MG63 (cell line): ENCODE results near the gene MLKL. TPM values are rescaled to one million over a fixed set of nuclear protein-coding genes. Genes with fewer than 3 reads are reported as not detected.

Source experiments
- DNase-seq: peaks from one replicate; pipeline ENCODE4 v3.0.0-alpha.2; 2020
- H3K27me3 ChIP-seq: fragments of 250-450 bp; sonication (Bioruptor Pico); 2 replicates; pipeline ENCODE4 v1.5.1; 2020; ENCODE audit warnings: mild to moderate bottlenecking, moderate library complexity
- H3K36me3 ChIP-seq: fragments of 250-450 bp; sonication (Bioruptor Pico); 2 replicates; pipeline ENCODE4 v1.5.1; 2020; ENCODE audit warnings: mild to moderate bottlenecking, moderate library complexity
- H3K4me3 ChIP-seq: fragments of 250-450 bp; sonication (Bioruptor Pico); 2 replicates; pipeline ENCODE4 v1.5.1; 2020; ENCODE audit warnings: mild to moderate bottlenecking, moderate library complexity
- H3K9me3 ChIP-seq: fragments of 250-450 bp; sonication (Bioruptor Pico); 2 replicates; pipeline ENCODE4 v1.5.1; 2020; ENCODE audit warnings: mild to moderate bottlenecking, moderate library complexity
- total RNA-seq: library from RNA; depleted of rRNA; stranded (reverse); fragments of >200 nt; shearing (Covaris generic); gene quantifications from 2 replicates; pipeline ENCODE4 v1.2.3, GENCODE V29; 2014; ENCODE audit warnings: low replicate concordance; rRNA removed

Gene MLKL
- 2.8 and 8.3 TPM in 2 replicates for total RNA-seq

DNA sequence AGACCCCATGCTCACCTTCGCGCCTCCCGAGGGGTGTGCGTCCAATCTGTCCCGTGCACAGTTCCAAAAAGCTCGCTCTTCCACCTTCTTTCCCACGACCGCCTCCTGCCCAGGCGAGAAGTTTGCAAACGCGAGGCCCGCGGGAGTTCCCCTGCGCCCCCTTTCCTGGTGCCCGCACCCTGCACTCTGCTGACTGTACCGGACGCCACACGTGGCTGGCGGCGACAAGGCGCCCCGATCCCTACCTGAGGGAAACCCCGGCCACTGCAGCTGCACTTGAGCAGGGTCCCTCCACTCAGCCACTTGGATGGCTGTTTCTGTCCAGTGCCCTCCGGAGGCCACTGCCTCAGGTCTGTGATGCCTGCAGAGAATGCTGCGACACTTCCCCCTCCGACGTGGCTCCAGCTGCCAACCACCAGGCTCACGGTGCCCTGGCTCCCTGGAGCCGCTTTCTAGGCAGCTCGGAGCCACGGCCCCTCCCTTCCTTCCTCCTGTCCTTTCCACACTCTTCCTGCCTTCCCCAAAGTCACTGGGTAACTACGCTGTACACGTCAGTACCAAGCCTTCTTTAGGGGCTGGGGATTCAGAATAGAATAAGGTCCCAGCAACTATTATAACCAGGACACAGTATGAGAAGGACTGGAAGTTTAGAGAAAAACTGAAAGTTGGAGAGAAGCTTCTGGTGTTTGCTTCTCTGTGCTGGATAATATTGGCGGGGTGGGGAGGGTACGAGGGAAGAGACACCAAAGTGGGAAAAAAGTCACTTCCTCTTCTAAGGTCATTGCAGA lies at the start of gene MLKL:
TSS of gene MLKL (minus strand) at position 425 of the 788 bp plus-strand sequence. CDS start 5,105 bp downstream, outside the sequence.
- peaks cover 2% of the 10 kb centered on the region; the same call in 1 of the 2 replicates for H3K36me3 ChIP-seq
- DNase-seq = peak; percentile 58
- peak within 1 kb of the TSS; percentile 65 for H3K4me3 ChIP-seq
- H3K9me3 ChIP-seq = no peaks in the 10 kb centered on the region
- H3K27me3 ChIP-seq = no peaks in the 10 kb centered on the region

GRCh38 chr16:74749291-74750055 lies 48.8 kb upstream of the MLKL start:
- Histone ChIP-seq H3K27me3 (no peaks in the 10 kb centered on the region), H3K9me3 (no peaks in the 10 kb centered on the region), H3K36me3 (no peaks in the 10 kb centered on the region), H3K4me3 (no peak overlapping the region)
- DNase-seq = peak; percentile 57

GRCh38 chr16:74748616-74749026 lies 48.0 kb upstream of the MLKL start:
- DNase-seq = no peak
- H3K27me3 ChIP-seq = no peaks in the 10 kb centered on the region
- no peaks in the 10 kb centered on the region for H3K36me3 ChIP-seq
- H3K4me3 ChIP-seq = no peak overlapping the region
- H3K9me3 ChIP-seq = no peaks in the 10 kb centered on the region

GRCh38 chr16:74747716-74748615 lies 47.3 kb upstream of the MLKL start:
- no peaks in the 10 kb centered on the region for H3K27me3 ChIP-seq
- no peak for DNase-seq
- no peaks in the 10 kb centered on the region for H3K9me3 ChIP-seq
- H3K4me3 ChIP-seq = no peak overlapping the region
- no peaks in the 10 kb centered on the region for H3K36me3 ChIP-seq

DNA sequence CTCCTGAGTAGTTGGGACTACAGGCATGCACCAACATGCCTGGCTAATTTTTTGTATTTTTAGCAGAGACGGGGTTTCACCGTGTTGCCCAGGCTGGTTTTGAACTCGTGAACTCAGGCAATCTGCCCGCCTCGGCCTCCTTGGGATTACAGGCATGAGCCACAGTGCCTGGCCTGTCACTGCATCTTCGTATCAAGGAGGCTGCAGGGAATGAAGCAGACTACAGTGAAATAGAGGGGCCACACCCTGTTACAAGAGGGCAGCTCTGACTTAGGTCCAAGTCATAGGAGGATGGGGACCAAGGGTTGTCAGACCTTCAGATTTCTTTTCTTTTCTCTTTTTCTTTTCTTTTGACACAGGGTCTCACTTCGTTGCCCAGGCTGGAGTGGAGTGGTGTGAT lies 45.3 kb upstream of the MLKL start:
- Histone ChIP-seq H3K4me3 (no peak overlapping the region), H3K36me3 (no peaks in the 10 kb centered on the region), H3K27me3 (no peaks in the 10 kb centered on the region), H3K9me3 (no peaks in the 10 kb centered on the region)
- DNase-seq = no peak

GRCh38 chr16:74745109-74745615 lies 44.5 kb upstream of the MLKL start:
- Histone ChIP-seq H3K36me3 (no peaks in the 10 kb centered on the region), H3K4me3 (no peak overlapping the region), H3K27me3 (no peaks in the 10 kb centered on the region), H3K9me3 (no peaks in the 10 kb centered on the region)
- DNase-seq = no peak

DNA sequence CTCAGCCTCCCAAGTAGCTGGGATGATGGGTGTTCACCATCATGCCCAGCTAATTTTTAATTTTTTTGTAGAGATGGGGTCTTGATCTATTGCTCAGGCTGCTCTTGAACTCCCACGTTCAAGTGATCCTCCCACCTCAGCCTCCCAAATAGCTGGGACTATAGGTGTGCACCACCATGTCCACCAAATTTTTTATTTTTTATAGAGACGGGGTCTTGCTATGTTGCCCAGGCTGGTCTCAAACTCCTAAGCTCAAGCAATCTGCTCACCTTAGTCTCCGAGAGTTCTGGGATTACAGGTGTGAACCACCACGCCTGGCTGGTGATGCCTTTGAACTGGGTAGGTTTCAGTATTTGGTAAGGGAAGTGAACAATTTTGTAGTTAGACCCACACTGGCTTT lies 43.9 kb upstream of the MLKL start:
- Histone ChIP-seq H3K9me3 (no peaks in the 10 kb centered on the region), H3K4me3 (no peak overlapping the region), H3K36me3 (no peaks in the 10 kb centered on the region), H3K27me3 (no peaks in the 10 kb centered on the region)
- no peak for DNase-seq

- DNase-seq = peak; percentile 60
- Histone ChIP-seq H3K4me3 (no peak overlapping the region), H3K9me3 (no peaks in the 10 kb centered on the region), H3K27me3 (no peaks in the 10 kb centered on the region), H3K36me3 (no peaks in the 10 kb centered on the region)
Measured at GRCh38 chr16:74743668-74744299, 43.1 kb upstream of the MLKL start.

- Histone ChIP-seq H3K9me3 (no peaks in the 10 kb centered on the region), H3K27me3 (no peaks in the 10 kb centered on the region), H3K36me3 (no peaks in the 10 kb centered on the region), H3K4me3 (no peak overlapping the region)
- DNase-seq = no peak
Measured at GRCh38 chr16:74743045-74743667, 42.5 kb upstream of the MLKL start.

GRCh38 chr16:74742051-74742481 lies 41.4 kb upstream of the MLKL start:
- H3K9me3 ChIP-seq = no peaks in the 10 kb centered on the region
- H3K4me3 ChIP-seq = no peak overlapping the region
- no peaks in the 10 kb centered on the region for H3K27me3 ChIP-seq
- no peaks in the 10 kb centered on the region for H3K36me3 ChIP-seq
- no peak for DNase-seq

- Histone ChIP-seq H3K4me3 (no peak overlapping the region), H3K36me3 (no peaks in the 10 kb centered on the region), H3K27me3 (no peaks in the 10 kb centered on the region), H3K9me3 (no peaks in the 10 kb centered on the region)
- peak; percentile 65 for DNase-seq
Measured at GRCh38 chr16:74740795-74741304, 40.2 kb upstream of the MLKL start.

DNA sequence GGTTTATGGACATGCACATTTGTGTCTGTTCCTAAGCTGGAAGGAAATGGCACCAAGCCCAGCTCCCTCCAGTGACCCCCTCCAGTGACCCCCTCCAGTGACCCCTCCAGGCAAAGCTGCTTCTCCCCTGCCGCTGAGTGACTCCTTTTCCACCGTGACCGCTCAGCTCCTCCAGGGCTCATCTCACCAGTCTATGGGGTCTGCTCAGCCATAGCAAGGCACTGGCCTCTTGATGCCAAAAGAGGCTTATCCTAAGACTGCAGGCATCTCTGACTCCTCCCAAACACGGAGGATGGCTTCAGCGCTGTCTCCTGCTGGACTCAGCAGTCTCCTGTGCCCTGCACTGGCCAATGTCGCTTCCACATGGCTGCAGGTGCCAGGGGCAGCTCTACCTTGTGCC lies 38.6 kb upstream of the MLKL start:
- DNase-seq = no peak
- Histone ChIP-seq H3K27me3 (no peaks in the 10 kb centered on the region), H3K4me3 (no peak overlapping the region), H3K9me3 (no peaks in the 10 kb centered on the region), H3K36me3 (no peaks in the 10 kb centered on the region)

- DNase-seq = no peak
- no peaks in the 10 kb centered on the region for H3K36me3 ChIP-seq
- H3K9me3 ChIP-seq = no peaks in the 10 kb centered on the region
- H3K4me3 ChIP-seq = no peak overlapping the region
- no peaks in the 10 kb centered on the region for H3K27me3 ChIP-seq
Measured at GRCh38 chr16:74738816-74739215, 38.2 kb upstream of the MLKL start.

- no peaks in the 10 kb centered on the region for H3K9me3 ChIP-seq
- H3K36me3 ChIP-seq = no peaks in the 10 kb centered on the region
- no peak for DNase-seq
- no peaks in the 10 kb centered on the region for H3K27me3 ChIP-seq
- no peak overlapping the region for H3K4me3 ChIP-seq
Measured at GRCh38 chr16:74738113-74738541, 37.5 kb upstream of the MLKL start.

DNA sequence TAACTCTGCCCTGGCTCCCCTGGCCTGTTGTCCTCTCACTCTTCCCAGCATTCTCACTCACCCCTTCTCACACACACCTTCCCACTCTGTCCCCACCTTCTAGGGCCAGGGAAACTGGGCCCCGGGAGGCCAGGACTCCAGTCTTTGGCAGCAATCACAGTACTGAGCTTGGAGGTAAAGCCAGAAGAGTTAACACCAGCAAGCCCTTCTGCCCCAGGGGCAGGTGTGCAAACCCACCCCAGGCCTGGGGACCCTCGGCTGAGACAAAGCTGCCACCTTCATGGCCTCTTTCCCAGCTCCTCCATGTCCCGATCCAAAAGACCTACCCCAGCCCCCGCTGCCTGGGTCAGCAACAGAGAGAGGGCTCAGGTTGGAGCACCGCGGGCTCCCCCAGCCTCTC lies 36.9 kb upstream of the MLKL start:
- Histone ChIP-seq H3K36me3 (no peaks in the 10 kb centered on the region), H3K4me3 (no peak overlapping the region), H3K9me3 (no peaks in the 10 kb centered on the region), H3K27me3 (no peaks in the 10 kb centered on the region)
- no peak for DNase-seq
